ENCODE data around the gene TRIM65. TPM values are rescaled to one million over a fixed set of nuclear protein-coding genes. Genes with fewer than 3 reads are reported as not detected.

TRIM65 gene
- total and polyA plus RNA-seq, 2 of the 13 experiments (the other 11 are each of a cell fraction or from before 2014, with no cell fraction given): 10.3 to 22.4 TPM

DNA sequence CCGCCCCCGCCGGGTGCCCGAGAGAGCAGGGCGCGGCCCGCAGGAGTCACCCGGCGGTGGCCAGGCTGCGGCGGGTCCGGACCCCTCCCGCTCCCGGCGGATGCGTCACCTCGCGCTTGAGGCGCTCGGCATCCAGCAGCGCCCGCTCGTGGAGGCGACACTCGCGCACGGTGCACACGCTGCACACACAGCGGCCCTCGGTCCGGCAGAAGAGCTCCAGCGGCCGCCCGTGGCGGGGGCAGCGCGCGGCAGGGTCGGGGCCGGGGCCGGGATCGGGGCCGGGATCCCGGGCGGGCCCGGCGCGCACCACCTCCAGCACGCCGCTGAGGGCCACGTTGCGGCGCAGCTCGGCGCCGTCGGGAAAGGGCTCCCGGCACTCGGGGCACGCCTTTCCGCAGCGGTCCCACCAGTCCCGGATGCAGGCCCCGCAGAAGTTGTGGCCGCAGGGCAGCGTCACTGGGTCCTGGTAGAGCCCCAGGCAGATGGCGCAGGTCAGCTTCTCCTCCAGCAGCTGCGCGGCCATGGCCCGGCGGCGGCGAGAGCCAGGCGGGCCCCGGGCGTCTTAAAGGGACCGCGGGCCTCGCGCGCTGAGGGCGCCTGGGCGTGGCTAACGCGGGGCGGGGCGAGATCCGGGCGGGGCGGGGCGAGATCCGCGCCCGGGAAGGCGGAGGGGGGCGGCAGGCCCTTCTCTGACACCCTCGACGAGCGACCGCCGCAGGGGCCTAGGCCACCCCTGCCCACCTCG is at the start of gene TRIM65 (continued):
- 0 out of 2 replicates have a peak, but pooled peaks have one; percentile 3 for TF ChIP-seq SOX5 (CRISPR knock-in tag; IDR thresholded peaks at IDR 0.05; ENCODE audit: borderline replicate concordance)
- TF ChIP-seq ZNF350 (CRISPR knock-in tag; IDR thresholded peaks at IDR 0.05; ENCODE audit: borderline replicate concordance, low read depth): no peak
- TF ChIP-seq ZNF878 (CRISPR knock-in tag; IDR thresholded peaks at IDR 0.05): no peak
- peak; percentile 46; the same call in 1 of the 2 replicates for TF ChIP-seq SIN3A (IDR thresholded peaks at IDR 0.05; ENCODE audit: borderline replicate concordance, low read depth, low read length)
- TF ChIP-seq SKIL (CRISPR knock-in tag; IDR thresholded peaks at IDR 0.05; ENCODE audit: borderline replicate concordance): peak; percentile 74
- 0 out of 2 replicates have a peak, but pooled peaks have one; percentile 55 for TF ChIP-seq ZNF101 (CRISPR knock-in tag; IDR thresholded peaks at IDR 0.05; ENCODE audit: borderline replicate concordance, low read depth)
- peak; percentile 61; the same call in 1 of the 2 replicates for TF ChIP-seq STAT5B (CRISPR knock-in tag; IDR thresholded peaks at IDR 0.05)
- TF ChIP-seq HNF1A (IDR thresholded peaks at IDR 0.05; ENCODE audit: low read depth): no peak
- peak; percentile 62 for TF ChIP-seq HNF1A (CRISPR knock-in tag; IDR thresholded peaks at IDR 0.05; ENCODE audit: borderline replicate concordance)
- no peak for TF ChIP-seq HIVEP1 (CRISPR knock-in tag; IDR thresholded peaks at IDR 0.05)
- TF ChIP-seq EED (CRISPR knock-in tag; IDR thresholded peaks at IDR 0.05): no peak
- TF ChIP-seq ZNF44 (CRISPR knock-in tag; IDR thresholded peaks at IDR 0.05): no peak
- TF ChIP-seq HNRNPLL (IDR thresholded peaks at IDR 0.05; ENCODE audit: low read depth, low read length, poor library complexity, severe bottlenecking): peak; percentile 83
- TF ChIP-seq, protein P1, sequence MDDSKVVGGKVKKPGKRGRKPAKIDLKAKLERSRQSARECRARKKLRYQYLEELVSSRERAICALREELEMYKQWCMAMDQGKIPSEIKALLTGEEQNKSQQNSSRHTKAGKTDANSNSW (CRISPR knock-in tag; IDR thresholded peaks at IDR 0.05; ENCODE audit: borderline replicate concordance): peak; percentile 93; the same call in 1 of the 2 replicates
- TF ChIP-seq GATAD1 (CRISPR knock-in tag; IDR thresholded peaks at IDR 0.05): no peak; the same call in 1 of the 2 replicates
- no peak for TF ChIP-seq SMAD3 (CRISPR knock-in tag; IDR thresholded peaks at IDR 0.05)
- TF ChIP-seq BORCS8-MEF2B (CRISPR knock-in tag; IDR thresholded peaks at IDR 0.05): peak; percentile 89
- no peak for TF ChIP-seq ZNF747 (CRISPR knock-in tag; IDR thresholded peaks at IDR 0.05; ENCODE audit: borderline replicate concordance)
- 0 out of 2 replicates have a peak, but pooled peaks have one; percentile 54 for TF ChIP-seq ZSCAN31 (CRISPR knock-in tag; IDR thresholded peaks at IDR 0.05; ENCODE audit: low read depth)
- TF ChIP-seq FOXK1 (CRISPR knock-in tag; IDR thresholded peaks at IDR 0.05; ENCODE audit: borderline replicate concordance, low read depth): no peak
- no peak for TF ChIP-seq ZNF275 (CRISPR knock-in tag; IDR thresholded peaks at IDR 0.05; ENCODE audit: borderline replicate concordance)
- no peak for TF ChIP-seq EZH2 (conservative IDR thresholded peaks at IDR 0.05; ENCODE audit: low read depth, low read length)

Data from HepG2 (cell line).